Measurements from ENCODE around the gene GCLM. TPM values are rescaled to one million over a fixed set of nuclear protein-coding genes. Genes with fewer than 3 reads are reported as not detected.

The GCLM gene
- total and polyA plus RNA-seq, 9 of the 15 experiments (the other 6 are each of a cell fraction or from before 2014, with no cell fraction given) = 9.3 to 71.6 (median 24.5) TPM

GRCh38 chr1:93846992-93847810 lies 62.0 kb downstream of the GCLM start:
- under 1% methylated on average over 63 of the region's 86 CpGs for WGBS (ENCODE audit: insufficient coverage, low coverage, missing lambda C conversion rate)
- Histone ChIP-seq H3K9me1 (ENCODE audit: control insufficient read depth, insufficient read depth, low read length) (no peaks in the 10 kb centered on the region), H3K79me2 (ENCODE audit: control insufficient read depth, insufficient read depth, low read length) (no peaks in the 10 kb centered on the region), H2AFZ (ENCODE audit: low read depth, low read length) (peak overlapping the region; percentile 100), H3K27me3 (ENCODE audit: control insufficient read depth in 2 of 2, insufficient read depth in 2 of 2, low read length in 2 of 2) (no peaks in the 10 kb centered on the region), H3K36me3 (ENCODE audit: control insufficient read depth, insufficient read depth, low read length) (no peaks in the 10 kb centered on the region), H4K20me1 (replicated peaks; ENCODE audit: control insufficient read depth, insufficient read depth, low read length) (no peaks in the 10 kb centered on the region), H3K4me1 (replicated peaks in 1 of 2; ENCODE audit: control insufficient read depth in 2 of 2, insufficient read depth in 2 of 2, low read length in 2 of 2) (peaks cover 17 to 21% of the 10 kb centered on the region in 2 experiments; a peak in 4 of 5 replicates), H3K27ac (ENCODE audit: extremely low read depth, low read depth, low read length) (peak overlapping the region; percentile 87), H3K4me3 (peak overlapping the region; percentile 87), H3K4me2 (ENCODE audit: insufficient read depth, low read length) (peak overlapping the region; percentile 91), H3K9ac (ENCODE audit: insufficient read depth in 1 of 2, low read depth in 2 of 2, low read length in 2 of 2) (peak overlapping the region; percentile 81 to 98), H3K9me3 (replicated peaks; ENCODE audit: control insufficient read depth, insufficient read depth, low read depth, low read length) (no peaks in the 10 kb centered on the region)
- POLR2A ChIA-PET = interaction anchor here (0.6 to 0.8 kb wide), 2 partner anchors 175 to 218 kb away, joined by 3 read pairs; no protein-coding TSS in a partner anchor
- in situ Hi-C loops (cut with MboI) = no loop called here
- DNase-seq (ENCODE audit: extremely low read depth in 1 of 4, low spot score in 3 of 4) (peak; percentile 63 to 90 (median 76)), ATAC-seq (peak; percentile 76), FAIRE-seq (no peak)
- intact Hi-C loops (cut with micrococcal nuclease) = loop anchor here (1.0 kb wide), 1 partner anchor 62 kb away; the partner anchor contains the start of gene GCLM
- no TSS peak for BruUV-seq (replicated peaks)
- CTCF ChIA-PET (ENCODE audit: low intra/inter-chr PET ratio) = interaction anchor here (0.6 to 1.1 kb wide), 2 partner anchors 410 to 572 kb away, joined by 3 read pairs; no protein-coding TSS in a partner anchor
- TF ChIP-seq ZNF583 (CRISPR knock-in tag; IDR thresholded peaks at IDR 0.05) (no peak), SFPQ (IDR thresholded peaks at IDR 0.05; ENCODE audit: low read depth, low read length) (no peak), ZBTB9 (CRISPR knock-in tag; IDR thresholded peaks at IDR 0.05) (peak; percentile 62; the same call in 1 of the 2 replicates), TAL1 (IDR thresholded peaks at IDR 0.05) (no peak), REST (IDR thresholded peaks at IDR 0.05; ENCODE audit: borderline replicate concordance) (no peak), REST (CRISPR knock-in tag; IDR thresholded peaks at IDR 0.05; ENCODE audit: low read depth) (no peak), SRSF3 (IDR thresholded peaks at IDR 0.05; ENCODE audit: insufficient read depth, low read length) (no peak)

Measured in K562 (cell line).